ENCODE data around the gene PEX16.
A peak's percentile ranks its signal among the peaks of the same experiment; 100 is the strongest.

Gene PEX16

DNA sequence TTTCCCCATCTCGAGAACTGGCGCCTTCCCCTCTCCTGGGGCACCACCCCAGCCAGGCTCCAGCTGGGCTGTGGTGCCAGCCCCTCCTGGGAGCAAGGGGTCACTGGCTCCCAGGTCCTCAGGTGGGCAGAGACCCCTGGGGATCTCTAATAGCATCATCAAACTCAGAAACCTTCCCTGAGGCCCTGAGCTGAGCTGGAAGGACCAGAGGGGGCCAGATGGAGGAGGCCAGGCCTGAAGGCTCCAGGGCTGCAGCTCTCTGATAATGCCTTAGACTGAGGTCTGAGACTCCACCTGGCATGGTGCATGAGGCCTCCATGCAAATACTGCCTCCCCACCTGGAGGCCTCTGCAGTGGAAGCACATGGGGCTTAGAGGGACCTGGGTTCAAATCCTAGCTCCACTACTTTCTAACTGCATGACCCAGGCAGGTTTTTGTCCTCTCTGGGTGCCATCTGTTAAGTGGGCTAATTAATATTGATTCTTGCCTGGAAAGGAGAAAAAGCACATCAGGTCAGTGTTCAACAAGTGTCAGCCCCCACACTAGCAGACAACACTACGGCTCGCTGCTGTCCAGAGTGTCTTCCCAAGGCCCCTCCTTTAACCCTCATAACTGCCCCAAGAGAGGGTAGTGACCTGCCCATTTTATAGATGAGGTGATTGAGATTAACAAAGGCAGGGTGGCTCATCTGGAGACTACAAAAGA is 30.7 kb downstream of the PEX16 start:
- Histone ChIP-seq H3K36me3 (replicated peaks) (no peaks in the 10 kb centered on the region), H3K27me3 (replicated peaks) (no peaks in the 10 kb centered on the region), H3K27ac (no peak overlapping the region), H3K4me3 (ENCODE audit: low read depth, low read length) (no peak overlapping the region)
- in situ Hi-C loops (cut with HindIII; ENCODE audit: low pct_ligation_motif_present, low sequenced_read_pairs) = no loop called here
- TF ChIP-seq, protein P1, sequence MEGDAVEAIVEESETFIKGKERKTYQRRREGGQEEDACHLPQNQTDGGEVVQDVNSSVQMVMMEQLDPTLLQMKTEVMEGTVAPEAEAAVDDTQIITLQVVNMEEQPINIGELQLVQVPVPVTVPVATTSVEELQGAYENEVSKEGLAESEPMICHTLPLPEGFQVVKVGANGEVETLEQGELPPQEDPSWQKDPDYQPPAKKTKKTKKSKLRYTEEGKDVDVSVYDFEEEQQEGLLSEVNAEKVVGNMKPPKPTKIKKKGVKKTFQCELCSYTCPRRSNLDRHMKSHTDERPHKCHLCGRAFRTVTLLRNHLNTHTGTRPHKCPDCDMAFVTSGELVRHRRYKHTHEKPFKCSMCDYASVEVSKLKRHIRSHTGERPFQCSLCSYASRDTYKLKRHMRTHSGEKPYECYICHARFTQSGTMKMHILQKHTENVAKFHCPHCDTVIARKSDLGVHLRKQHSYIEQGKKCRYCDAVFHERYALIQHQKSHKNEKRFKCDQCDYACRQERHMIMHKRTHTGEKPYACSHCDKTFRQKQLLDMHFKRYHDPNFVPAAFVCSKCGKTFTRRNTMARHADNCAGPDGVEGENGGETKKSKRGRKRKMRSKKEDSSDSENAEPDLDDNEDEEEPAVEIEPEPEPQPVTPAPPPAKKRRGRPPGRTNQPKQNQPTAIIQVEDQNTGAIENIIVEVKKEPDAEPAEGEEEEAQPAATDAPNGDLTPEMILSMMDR (IDR thresholded peaks at IDR 0.05; ENCODE audit: low read depth, low read length, missing control alignments) = no peak
- no peak for DNase-seq

DNA sequence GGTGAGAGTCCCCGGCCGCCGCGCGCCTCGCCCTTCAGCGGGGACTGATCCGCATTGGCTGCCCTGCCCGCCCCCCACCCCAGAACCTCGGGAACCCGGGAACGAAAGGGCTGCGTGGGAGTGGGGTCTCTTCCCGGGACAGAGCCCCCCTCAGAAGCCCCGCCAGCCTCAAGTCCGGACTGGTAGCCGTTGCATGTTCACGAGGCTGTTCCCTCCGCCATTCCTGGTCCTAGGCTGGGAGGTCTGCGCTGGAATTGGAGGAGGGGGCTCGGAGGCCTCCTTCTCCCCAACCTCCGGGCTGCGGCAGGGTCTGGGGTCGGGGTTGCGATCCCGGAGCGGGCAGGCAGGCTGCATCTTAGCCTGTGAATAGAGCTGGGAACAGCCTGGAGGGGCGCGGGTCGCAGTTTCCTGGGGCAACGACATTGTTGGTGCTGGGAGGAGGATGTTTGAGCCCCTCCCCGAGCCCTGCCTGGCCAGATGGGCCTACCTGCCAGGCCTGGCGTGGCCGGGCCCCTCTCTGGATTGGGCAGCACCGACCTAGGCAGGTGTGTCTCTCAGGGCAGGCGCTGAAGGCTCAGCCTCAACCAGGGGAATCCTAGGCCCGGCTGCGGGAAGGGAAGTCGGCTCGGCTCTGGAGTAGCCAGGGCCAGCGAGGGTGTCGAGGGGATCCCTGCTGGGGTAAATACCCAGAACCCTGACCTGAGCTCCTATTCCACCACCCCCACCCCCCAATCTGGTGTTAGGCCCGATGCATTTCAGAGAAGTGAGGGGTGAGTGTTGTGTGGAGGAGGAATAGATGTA is 31.6 kb downstream of the PEX16 start:
- H3K4me3 ChIP-seq (ENCODE audit: low read depth, low read length) = peak overlapping the region; percentile 37
- TF ChIP-seq, protein P1 (IDR thresholded peaks at IDR 0.05; ENCODE audit: low read depth, low read length, missing control alignments) = no peak
- no peak overlapping the region for H3K27ac ChIP-seq
- no peaks in the 10 kb centered on the region for H3K27me3 ChIP-seq (replicated peaks)
- in situ Hi-C loops (cut with HindIII; ENCODE audit: low pct_ligation_motif_present, low sequenced_read_pairs) = no loop called here
- H3K36me3 ChIP-seq (replicated peaks) = peaks cover 1% of the 10 kb centered on the region
- no peak for DNase-seq

DNA sequence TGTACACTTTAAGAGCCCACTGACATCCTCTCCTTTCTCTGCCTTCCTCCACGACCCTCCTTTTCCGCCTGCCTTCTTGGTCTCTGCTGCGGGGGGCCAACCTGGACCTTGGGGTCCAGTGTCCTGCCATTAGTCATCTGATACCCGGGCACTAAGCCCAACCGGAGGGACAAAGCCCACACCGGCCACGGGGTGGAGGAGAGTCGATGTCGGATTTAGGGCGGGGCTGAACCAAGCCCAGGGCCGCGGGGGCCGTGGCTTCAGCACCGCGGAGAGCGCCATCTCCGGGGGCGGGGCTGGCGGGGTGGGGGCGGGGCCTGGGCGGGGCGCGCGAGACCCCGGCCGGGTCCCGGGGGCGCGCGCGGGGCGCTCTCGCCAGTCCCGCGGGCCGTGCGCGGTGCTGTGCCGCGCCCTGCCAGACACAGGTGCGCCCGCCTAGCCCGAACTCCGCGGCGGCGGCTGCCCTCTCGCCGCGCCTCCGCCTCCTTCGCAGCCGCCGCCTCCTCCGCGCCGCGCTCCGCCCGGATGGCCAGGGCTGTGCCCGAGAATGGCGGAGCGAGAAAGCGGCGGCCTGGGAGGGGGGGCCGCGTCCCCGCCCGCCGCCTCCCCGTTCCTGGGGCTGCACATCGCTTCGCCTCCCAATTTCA is 32.3 kb downstream of the PEX16 start, which contains the start of gene MAPK8IP1:
Gene MAPK8IP1, plus strand, starts transcription at position 378 of the 647 bp plus-strand sequence. Its CDS starts 170 bp downstream, at position 548.
- no peak for DNase-seq
- no peak within 1 kb of the TSS for H3K27ac ChIP-seq
- H3K4me3 ChIP-seq (ENCODE audit: low read depth, low read length) = peak within 1 kb of the TSS; percentile 37
- in situ Hi-C loops (cut with HindIII; ENCODE audit: low pct_ligation_motif_present, low sequenced_read_pairs) = no loop called here
- H3K27me3 ChIP-seq (replicated peaks) = no peaks in the 10 kb centered on the region
- TF ChIP-seq, protein P1 (IDR thresholded peaks at IDR 0.05; ENCODE audit: low read depth, low read length, missing control alignments) = peak; percentile 11
- peaks cover 5% of the 10 kb centered on the region for H3K36me3 ChIP-seq (replicated peaks)

DNA sequence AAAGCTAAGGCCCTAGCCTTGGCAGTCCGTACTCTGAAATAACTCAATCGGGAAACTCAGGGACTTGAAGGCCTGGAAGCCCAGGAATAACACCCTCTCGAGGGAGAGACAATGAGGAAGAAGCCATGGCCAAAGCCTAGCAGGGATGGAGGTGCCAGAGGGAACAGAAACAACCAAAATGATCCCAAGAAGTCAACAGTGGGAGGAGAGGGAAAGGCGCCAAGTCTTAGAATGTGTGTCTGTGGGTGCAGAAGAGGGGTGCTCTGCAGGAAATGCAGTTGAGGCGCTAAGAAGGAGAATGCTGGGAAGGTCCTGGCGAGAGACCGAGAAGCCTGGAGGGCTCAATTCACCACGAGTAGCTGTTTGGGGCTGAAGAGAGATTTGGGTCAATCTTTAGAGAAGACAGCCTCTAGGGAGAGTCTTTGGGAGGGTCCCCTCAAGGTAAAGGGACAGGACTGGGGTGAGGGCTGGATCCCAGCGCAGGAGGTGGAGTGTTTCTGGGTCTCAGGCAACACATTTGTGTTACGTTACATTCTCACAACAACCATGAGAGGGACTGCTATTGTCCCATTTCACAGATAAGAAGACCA is 33.0 kb downstream of the PEX16 start:
- in situ Hi-C loops (cut with HindIII; ENCODE audit: low pct_ligation_motif_present, low sequenced_read_pairs) = no loop called here

DNA sequence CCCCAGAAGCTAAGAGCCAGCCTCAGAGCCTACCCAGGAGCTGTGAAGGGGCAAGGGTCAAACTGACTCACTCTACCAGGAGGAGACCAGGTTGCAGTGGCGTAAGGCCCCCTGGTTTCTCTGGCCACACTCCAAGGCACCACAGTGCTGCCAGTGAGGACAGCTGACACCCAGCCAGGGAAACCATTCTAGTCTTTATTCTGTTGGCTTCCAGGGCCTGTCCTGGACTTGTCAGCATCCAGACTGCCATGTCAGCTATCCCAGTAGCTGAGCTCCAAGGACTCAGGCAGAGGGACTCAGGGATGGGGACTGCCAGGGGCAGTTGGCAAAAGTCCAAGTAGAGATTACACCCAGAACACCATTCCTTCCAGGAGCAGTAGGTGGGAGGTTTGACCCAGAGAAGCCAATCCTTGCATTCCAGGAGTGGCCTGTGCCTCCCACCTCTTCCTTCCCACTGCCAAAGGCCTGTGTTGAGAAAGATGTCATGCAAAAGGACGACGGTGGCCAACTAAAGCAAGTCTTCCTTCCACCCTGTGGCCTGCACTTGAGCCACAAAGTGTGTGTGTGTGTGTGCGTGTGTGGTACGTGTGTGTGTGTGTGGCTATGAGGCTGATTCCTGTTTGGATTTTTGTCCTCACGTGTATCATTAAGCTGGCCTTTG is 35.8 kb downstream of the PEX16 start:
- DNase-seq = no peak
- no peaks in the 10 kb centered on the region for H3K27me3 ChIP-seq (replicated peaks)
- in situ Hi-C loops (cut with HindIII; ENCODE audit: low pct_ligation_motif_present, low sequenced_read_pairs) = no loop called here
- TF ChIP-seq, protein P1 (IDR thresholded peaks at IDR 0.05; ENCODE audit: low read depth, low read length, missing control alignments) = no peak
- H3K4me3 ChIP-seq (ENCODE audit: low read depth, low read length) = no peak overlapping the region
- H3K27ac ChIP-seq = no peak overlapping the region
- peaks cover 8% of the 10 kb centered on the region for H3K36me3 ChIP-seq (replicated peaks)

More for the DNA sequence above, 33.0 kb downstream of the PEX16 start:
- Histone ChIP-seq H3K27ac (no peak overlapping the region), H3K36me3 (replicated peaks) (peaks cover 5% of the 10 kb centered on the region), H3K4me3 (ENCODE audit: low read depth, low read length) (no peak overlapping the region), H3K27me3 (replicated peaks) (no peaks in the 10 kb centered on the region)
- TF ChIP-seq, protein P1 (IDR thresholded peaks at IDR 0.05; ENCODE audit: low read depth, low read length, missing control alignments) = no peak
- no peak for DNase-seq
